WTC11 (cell line): ENCODE data around the gene PPP4R3B. TPM values are rescaled to one million over a fixed set of nuclear protein-coding genes. Genes with fewer than 3 reads are reported as not detected.

Source experiments
- ATF1 ChIP-seq: sonication (generic); formaldehyde crosslinking; IDR thresholded peaks from 2 replicates; pipeline ENCODE4 v1.8.1; 2023; ENCODE audit warnings: mild to moderate bottlenecking, moderate library complexity, missing genetic modification reagents
- ATF2 ChIP-seq: sonication (generic); formaldehyde crosslinking; IDR thresholded peaks from 2 replicates; pipeline ENCODE4 v1.8.1; 2022; ENCODE audit warnings: low read depth, missing genetic modification reagents, borderline replicate concordance
- CBFB ChIP-seq: sonication (generic); formaldehyde crosslinking; IDR thresholded peaks from 2 replicates; pipeline ENCODE4 v1.8.1; 2022; ENCODE audit warnings: mild to moderate bottlenecking, low read depth, missing genetic modification reagents
- CDX4 ChIP-seq: fragments of 250-450 bp; sonication (Bioruptor Pico); IDR thresholded peaks from 2 replicates; pipeline ENCODE4 v1.9.0; 2021; ENCODE audit warnings: moderate library complexity, mild to moderate bottlenecking, inconsistent platforms, borderline replicate concordance
- CREM ChIP-seq: sonication (generic); formaldehyde crosslinking; IDR thresholded peaks from 2 replicates; pipeline ENCODE4 v1.8.1; 2022; ENCODE audit warnings: mild to moderate bottlenecking, missing genetic modification reagents, moderate library complexity
- EMX1 ChIP-seq: fragments of 250-450 bp; sonication (Bioruptor Pico); IDR thresholded peaks from 2 replicates; pipeline ENCODE4 v1.8.0; 2021; ENCODE audit warnings: mild to moderate bottlenecking
- ETV6 ChIP-seq: sonication (generic); formaldehyde crosslinking; IDR thresholded peaks from 2 replicates; pipeline ENCODE4 v1.8.1; 2022; ENCODE audit warnings: mild to moderate bottlenecking, missing genetic modification reagents
- FOXP1 ChIP-seq: sonication (generic); formaldehyde crosslinking; IDR thresholded peaks from 2 replicates; pipeline ENCODE4 v1.8.0; 2022; ENCODE audit warnings: missing genetic modification reagents, mild to moderate bottlenecking, moderate library complexity, borderline replicate concordance
- GABPB1 ChIP-seq: sonication (generic); formaldehyde crosslinking; IDR thresholded peaks from 2 replicates; pipeline ENCODE4 v1.8.1; 2023; ENCODE audit warnings: mild to moderate bottlenecking, missing genetic modification reagents
- GRHL2 ChIP-seq: fragments of 250-450 bp; sonication (Bioruptor Pico); IDR thresholded peaks from 2 replicates; pipeline ENCODE4 v1.8.0; 2022; ENCODE audit warnings: mild to moderate bottlenecking, moderate library complexity; ENCODE audit not compliant: insufficient replicate concordance, severe bottlenecking
- IRF1 ChIP-seq: sonication (generic); formaldehyde crosslinking; IDR thresholded peaks from 2 replicates; pipeline ENCODE4 v1.8.0; 2023; ENCODE audit warnings: missing genetic modification reagents
- MYBL2 ChIP-seq: sonication (generic); formaldehyde crosslinking; IDR thresholded peaks from 2 replicates; pipeline ENCODE4 v1.8.1; 2023; ENCODE audit warnings: mild to moderate bottlenecking, moderate library complexity, missing genetic modification reagents
- NR1H2 ChIP-seq: sonication (generic); formaldehyde crosslinking; IDR thresholded peaks from 2 replicates; pipeline ENCODE4 v1.9.0; 2021; ENCODE audit warnings: mild to moderate bottlenecking, moderate library complexity, missing genetic modification reagents
- OVOL2 ChIP-seq: fragments of 250-450 bp; sonication (Bioruptor Pico); IDR thresholded peaks from 2 replicates; pipeline ENCODE4 v1.9.0; 2021; ENCODE audit warnings: mild to moderate bottlenecking, borderline replicate concordance
- SMAD3 ChIP-seq: sonication (generic); formaldehyde crosslinking; IDR thresholded peaks from 2 replicates; pipeline ENCODE4 v1.8.0; 2022; ENCODE audit warnings: missing genetic modification reagents, mild to moderate bottlenecking, borderline replicate concordance
- ZNF263 ChIP-seq: sonication (generic); formaldehyde crosslinking; IDR thresholded peaks from 2 replicates; pipeline ENCODE4 v1.8.1; 2022; ENCODE audit warnings: low read depth, mild to moderate bottlenecking, moderate library complexity, missing genetic modification reagents
- ZNF532 ChIP-seq: fragments of 250-450 bp; sonication (Bioruptor Pico); IDR thresholded peaks from 2 replicates; pipeline ENCODE4 v1.9.0; 2021; ENCODE audit warnings: mild to moderate bottlenecking, borderline replicate concordance
- total RNA-seq: library from RNA; stranded (reverse); gene quantifications from 3 replicates; pipeline ENCODE4 v1.2.3, GENCODE V29; 2021
- TF ChIP-seq, protein P1 (sequence below): fragments of 200-600 bp; IDR thresholded peaks from 2 replicates; pipeline ENCODE4 v1.8.0; 2022; ENCODE audit warnings: antibody characterized with exemption
- TF ChIP-seq, protein P2 (sequence below): sonication (generic); formaldehyde crosslinking; conservative IDR thresholded peaks from 2 replicates; pipeline ENCODE4 v1.8.1; 2023; ENCODE audit warnings: mild to moderate bottlenecking, low read depth, missing genetic modification reagents, moderate library complexity
- TF ChIP-seq, protein P3 (sequence below): sonication (generic); formaldehyde crosslinking; IDR thresholded peaks from 2 replicates; pipeline ENCODE4 v1.8.1; 2022; ENCODE audit warnings: mild to moderate bottlenecking, moderate library complexity, missing genetic modification reagents
- TF ChIP-seq, protein P4 (sequence below): sonication (generic); formaldehyde crosslinking; IDR thresholded peaks from 2 replicates; pipeline ENCODE4 v1.8.1; 2023; ENCODE audit warnings: mild to moderate bottlenecking, missing genetic modification reagents, moderate library complexity
- TF ChIP-seq, protein P5 (sequence below): sonication (generic); formaldehyde crosslinking; IDR thresholded peaks from 2 replicates; pipeline ENCODE4 v1.8.1; 2022; ENCODE audit warnings: mild to moderate bottlenecking, missing genetic modification reagents, moderate library complexity, borderline replicate concordance

Gene PPP4R3B
- total RNA-seq, 1 experiment from 2014 or later, result 39.0 TPM

- TF ChIP-seq ATF1 (CRISPR knock-in tag) (no peak), FOXP1 (peak; percentile 88), ETV6 (peak; percentile 87; the same call in 1 of the 2 replicates), EMX1 (CRISPR knock-in tag) (no peak), OVOL2 (CRISPR knock-in tag) (no peak), GABPB1 (CRISPR knock-in tag) (peak; percentile 79; the same call in 1 of the 2 replicates), CDX4 (CRISPR knock-in tag) (no peak), CBFB (CRISPR knock-in tag) (peak; percentile 88; the same call in 1 of the 2 replicates), GRHL2 (CRISPR knock-in tag) (no peak), IRF1 (CRISPR knock-in tag) (0 out of 2 replicates have a peak, but pooled peaks have one; percentile 63), MYBL2 (CRISPR knock-in tag) (0 out of 2 replicates have a peak, but pooled peaks have one; percentile 24), CREM (CRISPR knock-in tag) (peak; percentile 81), SMAD3 (CRISPR knock-in tag) (no peak), NR1H2 (0 out of 2 replicates have a peak, but pooled peaks have one; percentile 45), ATF2 (CRISPR knock-in tag) (no peak), ZNF263 (no peak), ZNF532 (CRISPR knock-in tag) (no peak)
- TF ChIP-seq, protein P1, sequence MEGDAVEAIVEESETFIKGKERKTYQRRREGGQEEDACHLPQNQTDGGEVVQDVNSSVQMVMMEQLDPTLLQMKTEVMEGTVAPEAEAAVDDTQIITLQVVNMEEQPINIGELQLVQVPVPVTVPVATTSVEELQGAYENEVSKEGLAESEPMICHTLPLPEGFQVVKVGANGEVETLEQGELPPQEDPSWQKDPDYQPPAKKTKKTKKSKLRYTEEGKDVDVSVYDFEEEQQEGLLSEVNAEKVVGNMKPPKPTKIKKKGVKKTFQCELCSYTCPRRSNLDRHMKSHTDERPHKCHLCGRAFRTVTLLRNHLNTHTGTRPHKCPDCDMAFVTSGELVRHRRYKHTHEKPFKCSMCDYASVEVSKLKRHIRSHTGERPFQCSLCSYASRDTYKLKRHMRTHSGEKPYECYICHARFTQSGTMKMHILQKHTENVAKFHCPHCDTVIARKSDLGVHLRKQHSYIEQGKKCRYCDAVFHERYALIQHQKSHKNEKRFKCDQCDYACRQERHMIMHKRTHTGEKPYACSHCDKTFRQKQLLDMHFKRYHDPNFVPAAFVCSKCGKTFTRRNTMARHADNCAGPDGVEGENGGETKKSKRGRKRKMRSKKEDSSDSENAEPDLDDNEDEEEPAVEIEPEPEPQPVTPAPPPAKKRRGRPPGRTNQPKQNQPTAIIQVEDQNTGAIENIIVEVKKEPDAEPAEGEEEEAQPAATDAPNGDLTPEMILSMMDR, result no peak; the same call in 1 of the 2 replicates
- TF ChIP-seq, protein P2, sequence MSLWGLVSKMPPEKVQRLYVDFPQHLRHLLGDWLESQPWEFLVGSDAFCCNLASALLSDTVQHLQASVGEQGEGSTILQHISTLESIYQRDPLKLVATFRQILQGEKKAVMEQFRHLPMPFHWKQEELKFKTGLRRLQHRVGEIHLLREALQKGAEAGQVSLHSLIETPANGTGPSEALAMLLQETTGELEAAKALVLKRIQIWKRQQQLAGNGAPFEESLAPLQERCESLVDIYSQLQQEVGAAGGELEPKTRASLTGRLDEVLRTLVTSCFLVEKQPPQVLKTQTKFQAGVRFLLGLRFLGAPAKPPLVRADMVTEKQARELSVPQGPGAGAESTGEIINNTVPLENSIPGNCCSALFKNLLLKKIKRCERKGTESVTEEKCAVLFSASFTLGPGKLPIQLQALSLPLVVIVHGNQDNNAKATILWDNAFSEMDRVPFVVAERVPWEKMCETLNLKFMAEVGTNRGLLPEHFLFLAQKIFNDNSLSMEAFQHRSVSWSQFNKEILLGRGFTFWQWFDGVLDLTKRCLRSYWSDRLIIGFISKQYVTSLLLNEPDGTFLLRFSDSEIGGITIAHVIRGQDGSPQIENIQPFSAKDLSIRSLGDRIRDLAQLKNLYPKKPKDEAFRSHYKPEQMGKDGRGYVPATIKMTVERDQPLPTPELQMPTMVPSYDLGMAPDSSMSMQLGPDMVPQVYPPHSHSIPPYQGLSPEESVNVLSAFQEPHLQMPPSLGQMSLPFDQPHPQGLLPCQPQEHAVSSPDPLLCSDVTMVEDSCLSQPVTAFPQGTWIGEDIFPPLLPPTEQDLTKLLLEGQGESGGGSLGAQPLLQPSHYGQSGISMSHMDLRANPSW (CRISPR knock-in tag), result no peak
- TF ChIP-seq, protein P3, sequence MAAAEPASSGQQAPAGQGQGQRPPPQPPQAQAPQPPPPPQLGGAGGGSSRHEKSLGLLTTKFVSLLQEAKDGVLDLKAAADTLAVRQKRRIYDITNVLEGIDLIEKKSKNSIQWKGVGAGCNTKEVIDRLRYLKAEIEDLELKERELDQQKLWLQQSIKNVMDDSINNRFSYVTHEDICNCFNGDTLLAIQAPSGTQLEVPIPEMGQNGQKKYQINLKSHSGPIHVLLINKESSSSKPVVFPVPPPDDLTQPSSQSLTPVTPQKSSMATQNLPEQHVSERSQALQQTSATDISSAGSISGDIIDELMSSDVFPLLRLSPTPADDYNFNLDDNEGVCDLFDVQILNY (CRISPR knock-in tag), result peak; percentile 81; the same call in 1 of the 2 replicates
- TF ChIP-seq, protein P4, sequence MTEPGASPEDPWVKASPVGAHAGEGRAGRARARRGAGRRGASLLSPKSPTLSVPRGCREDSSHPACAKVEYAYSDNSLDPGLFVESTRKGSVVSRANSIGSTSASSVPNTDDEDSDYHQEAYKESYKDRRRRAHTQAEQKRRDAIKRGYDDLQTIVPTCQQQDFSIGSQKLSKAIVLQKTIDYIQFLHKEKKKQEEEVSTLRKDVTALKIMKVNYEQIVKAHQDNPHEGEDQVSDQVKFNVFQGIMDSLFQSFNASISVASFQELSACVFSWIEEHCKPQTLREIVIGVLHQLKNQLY (CRISPR knock-in tag), result no peak
- TF ChIP-seq, protein P5, sequence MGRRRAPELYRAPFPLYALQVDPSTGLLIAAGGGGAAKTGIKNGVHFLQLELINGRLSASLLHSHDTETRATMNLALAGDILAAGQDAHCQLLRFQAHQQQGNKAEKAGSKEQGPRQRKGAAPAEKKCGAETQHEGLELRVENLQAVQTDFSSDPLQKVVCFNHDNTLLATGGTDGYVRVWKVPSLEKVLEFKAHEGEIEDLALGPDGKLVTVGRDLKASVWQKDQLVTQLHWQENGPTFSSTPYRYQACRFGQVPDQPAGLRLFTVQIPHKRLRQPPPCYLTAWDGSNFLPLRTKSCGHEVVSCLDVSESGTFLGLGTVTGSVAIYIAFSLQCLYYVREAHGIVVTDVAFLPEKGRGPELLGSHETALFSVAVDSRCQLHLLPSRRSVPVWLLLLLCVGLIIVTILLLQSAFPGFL (CRISPR knock-in tag), result peak; percentile 82
Observed at GRCh38 chr2:55617175-55618024, at the start of gene PPP4R3B (continued).
